ENCODE results near the gene PSMG1.

DNA sequence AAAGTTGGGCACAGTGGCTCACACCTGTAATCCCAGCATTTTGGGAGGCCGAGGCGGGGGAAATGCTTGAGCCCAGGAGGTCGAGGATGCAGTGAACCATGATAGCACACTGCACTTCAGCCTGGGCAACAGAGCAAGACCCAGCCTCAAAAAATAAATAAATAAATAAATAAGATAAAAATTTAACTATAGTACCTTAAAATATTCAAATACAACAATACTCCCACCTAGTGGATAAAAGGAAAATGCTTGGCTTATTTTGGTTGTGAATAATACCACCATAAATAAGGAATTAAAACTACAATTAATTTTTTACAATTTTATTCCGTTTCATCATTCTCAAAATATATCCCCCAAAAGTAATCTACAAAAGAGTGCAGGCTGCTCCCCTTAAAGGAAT is 8.1 kb downstream of the PSMG1 start:
- TF ChIP-seq, protein P1, sequence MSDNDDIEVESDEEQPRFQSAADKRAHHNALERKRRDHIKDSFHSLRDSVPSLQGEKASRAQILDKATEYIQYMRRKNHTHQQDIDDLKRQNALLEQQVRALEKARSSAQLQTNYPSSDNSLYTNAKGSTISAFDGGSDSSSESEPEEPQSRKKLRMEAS (IDR thresholded peaks at IDR 0.05) = no peak
- TF ChIP-seq EP300 (IDR thresholded peaks at IDR 0.05; ENCODE audit: borderline replicate concordance) (no peak), RAD21 (IDR thresholded peaks at IDR 0.05; ENCODE audit: low read depth) (no peak), TCF12 (IDR thresholded peaks at IDR 0.05; ENCODE audit: low read depth) (no peak), CREB1 (IDR thresholded peaks at IDR 0.05; ENCODE audit: low read depth) (no peak), CEBPB (IDR thresholded peaks at IDR 0.05) (no peak), ZBTB7A (IDR thresholded peaks at IDR 0.05; ENCODE audit: low read depth) (no peak), NFIC (IDR thresholded peaks at IDR 0.05) (no peak), TEAD4 (IDR thresholded peaks at IDR 0.05) (no peak), YY1 (IDR thresholded peaks at IDR 0.05; ENCODE audit: low read depth) (no peak)
- TF ChIP-seq, protein P2, sequence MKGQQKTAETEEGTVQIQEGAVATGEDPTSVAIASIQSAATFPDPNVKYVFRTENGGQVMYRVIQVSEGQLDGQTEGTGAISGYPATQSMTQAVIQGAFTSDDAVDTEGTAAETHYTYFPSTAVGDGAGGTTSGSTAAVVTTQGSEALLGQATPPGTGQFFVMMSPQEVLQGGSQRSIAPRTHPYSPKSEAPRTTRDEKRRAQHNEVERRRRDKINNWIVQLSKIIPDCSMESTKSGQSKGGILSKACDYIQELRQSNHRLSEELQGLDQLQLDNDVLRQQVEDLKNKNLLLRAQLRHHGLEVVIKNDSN (IDR thresholded peaks at IDR 0.05) = no peak
